Dedifferentiated amniotic fluid mesenchymal stem cell (primary cell): ENCODE measurements around the gene LRRC10B.
"Not testable (repeated sequence)": the region's sequence is repeated elsewhere in the genome, so short reads cannot be mapped to it uniquely, and the experiment has no call there.

ENCODE experiments used
- DNase-seq: peaks from one replicate; pipeline ENCODE4 v3.0.0-alpha.2; 2016; ENCODE audit errors: extremely low spot score

The LRRC10B gene

GRCh38 chr11:61507962-61508861 lies at the start of gene LRRC10B:
Gene LRRC10B, plus strand, starts transcription at chr11:61508749. Its CDS starts 250 bp downstream, at chr11:61508999.
- DNase-seq: no peak

- no peak for DNase-seq
These were observed 48.1 kb upstream of the LRRC10B start for GRCh38 chr11:61460474-61460881.

- no peak for DNase-seq
These were observed 47.6 kb upstream of the LRRC10B start for GRCh38 chr11:61460986-61461385.

GRCh38 chr11:61467602-61468001 lies 40.9 kb upstream of the LRRC10B start:
- DNase-seq: not testable (repeated sequence)

DNA sequence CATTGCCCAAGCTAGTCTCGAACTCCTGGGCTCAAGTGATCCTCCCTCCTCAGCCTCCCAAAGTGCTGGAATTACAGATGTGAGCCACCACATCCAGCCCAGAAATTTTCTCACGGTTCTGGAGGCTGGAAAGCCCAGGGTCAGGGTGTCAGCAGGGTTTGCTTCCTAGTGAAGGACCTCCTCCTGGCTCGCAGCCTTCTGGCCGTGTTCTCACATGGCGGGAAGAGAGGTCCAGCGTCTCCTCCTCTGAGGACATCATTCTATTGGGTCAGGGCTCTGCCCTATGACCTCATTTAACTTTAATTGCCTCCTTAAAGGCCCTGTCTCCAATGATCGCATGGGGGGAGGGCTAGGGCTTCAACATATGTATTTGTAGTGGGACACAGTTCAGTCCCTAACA lies 40.5 kb upstream of the LRRC10B start:
- DNase-seq: no peak

DNA sequence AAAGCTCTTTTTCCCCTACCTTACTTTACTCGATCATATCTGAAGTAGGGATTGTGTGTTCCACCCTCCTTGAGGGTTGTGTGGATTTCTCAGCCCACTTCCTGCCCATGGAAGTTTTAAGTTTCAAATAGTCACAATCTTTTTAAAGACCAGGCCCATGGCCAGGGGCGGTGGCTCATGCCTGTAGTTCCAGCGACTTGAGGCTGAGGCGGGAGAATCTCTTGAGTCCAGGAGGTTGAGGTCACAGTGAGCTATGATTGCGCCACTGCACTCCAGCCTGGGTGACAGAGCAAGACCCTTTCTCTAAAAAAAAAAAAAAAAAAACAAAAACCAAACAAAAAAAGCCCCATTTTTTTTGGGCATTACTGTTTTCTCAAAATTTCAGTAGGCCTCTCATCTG lies 36.3 kb upstream of the LRRC10B start:
- no peak for DNase-seq

GRCh38 chr11:61472868-61473267 lies 35.7 kb upstream of the LRRC10B start:
- no peak for DNase-seq

- peak; percentile 14 for DNase-seq
These were observed 35.1 kb upstream of the LRRC10B start for GRCh38 chr11:61473370-61474012.

GRCh38 chr11:61474013-61474643 lies 34.4 kb upstream of the LRRC10B start:
- no peak for DNase-seq

DNA sequence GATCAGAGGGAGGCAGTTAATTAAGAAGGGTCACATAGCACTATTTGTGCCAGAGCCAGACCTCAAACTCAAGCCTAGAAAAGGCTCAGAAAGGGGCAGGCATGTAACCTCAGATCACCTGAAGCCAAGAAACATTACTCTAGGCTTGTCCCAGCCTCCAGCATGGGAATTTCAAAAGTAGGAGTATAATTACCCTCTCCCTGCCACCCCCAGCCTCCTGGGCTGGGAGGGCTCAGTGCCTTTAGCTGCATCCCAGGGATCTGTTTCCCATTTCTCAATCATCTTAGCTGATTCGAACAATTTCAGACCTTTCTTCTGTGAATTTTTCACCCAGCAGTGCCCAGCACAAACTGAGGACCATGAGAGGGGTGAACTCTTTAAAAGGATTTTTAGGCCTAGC lies 33.1 kb upstream of the LRRC10B start:
- no peak for DNase-seq

- no peak for DNase-seq
These were observed 32.2 kb upstream of the LRRC10B start for GRCh38 chr11:61476371-61476770.

DNA sequence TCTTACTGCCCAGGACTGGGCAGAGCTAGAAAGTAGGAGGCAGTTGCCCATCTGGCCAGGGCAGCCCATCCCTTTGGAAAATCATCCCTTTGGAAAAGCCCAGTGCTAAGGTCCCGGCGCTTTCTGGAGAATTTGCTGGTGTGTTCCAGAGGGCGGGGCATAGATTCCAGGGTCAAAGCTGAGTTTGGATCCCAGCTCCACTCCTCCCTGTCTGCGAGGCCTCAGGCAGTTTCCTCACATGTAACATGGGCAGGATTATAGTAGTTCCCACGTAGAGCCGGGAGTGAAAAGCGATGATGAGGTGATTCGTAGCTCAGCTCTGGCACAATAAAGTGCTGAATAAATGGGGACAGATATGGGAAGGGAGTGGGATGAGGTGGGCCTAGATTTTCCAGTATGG lies 31.4 kb upstream of the LRRC10B start:
- DNase-seq: no peak

GRCh38 chr11:61477727-61478148 lies 30.8 kb upstream of the LRRC10B start:
- no peak for DNase-seq

DNA sequence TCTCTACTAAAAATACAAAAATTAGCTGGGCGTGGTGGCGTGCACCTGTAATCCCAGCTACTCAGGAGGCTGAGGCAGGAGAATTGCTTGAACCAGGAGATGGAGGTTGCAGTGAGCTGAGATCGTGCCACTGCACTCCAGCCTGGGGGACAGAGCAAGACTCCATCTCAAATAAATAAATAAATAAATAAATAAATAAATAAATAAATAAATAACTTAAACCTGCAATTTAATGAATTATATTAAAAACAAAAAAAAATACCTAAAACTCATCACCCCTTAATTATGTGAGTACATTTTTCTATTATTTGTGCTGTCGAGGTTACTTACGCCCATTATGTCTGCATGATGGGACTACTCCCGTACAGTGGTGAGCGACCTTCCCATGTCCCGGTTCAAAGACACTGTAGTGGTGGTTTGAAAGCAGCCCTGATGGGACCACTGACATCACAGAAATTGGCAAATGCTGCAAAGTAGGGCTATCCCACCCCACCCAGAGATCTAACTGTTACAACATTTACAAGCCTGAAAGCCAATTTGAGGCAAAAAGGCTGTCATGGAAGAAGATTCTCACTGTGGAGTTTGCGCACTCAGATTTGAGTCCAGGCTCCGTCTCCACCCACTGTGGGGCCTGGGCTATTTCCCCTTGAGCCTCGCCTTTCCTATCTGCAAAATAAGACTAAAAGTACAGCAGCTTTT lies 29.0 kb upstream of the LRRC10B start:
- not testable (repeated sequence) for DNase-seq

DNA sequence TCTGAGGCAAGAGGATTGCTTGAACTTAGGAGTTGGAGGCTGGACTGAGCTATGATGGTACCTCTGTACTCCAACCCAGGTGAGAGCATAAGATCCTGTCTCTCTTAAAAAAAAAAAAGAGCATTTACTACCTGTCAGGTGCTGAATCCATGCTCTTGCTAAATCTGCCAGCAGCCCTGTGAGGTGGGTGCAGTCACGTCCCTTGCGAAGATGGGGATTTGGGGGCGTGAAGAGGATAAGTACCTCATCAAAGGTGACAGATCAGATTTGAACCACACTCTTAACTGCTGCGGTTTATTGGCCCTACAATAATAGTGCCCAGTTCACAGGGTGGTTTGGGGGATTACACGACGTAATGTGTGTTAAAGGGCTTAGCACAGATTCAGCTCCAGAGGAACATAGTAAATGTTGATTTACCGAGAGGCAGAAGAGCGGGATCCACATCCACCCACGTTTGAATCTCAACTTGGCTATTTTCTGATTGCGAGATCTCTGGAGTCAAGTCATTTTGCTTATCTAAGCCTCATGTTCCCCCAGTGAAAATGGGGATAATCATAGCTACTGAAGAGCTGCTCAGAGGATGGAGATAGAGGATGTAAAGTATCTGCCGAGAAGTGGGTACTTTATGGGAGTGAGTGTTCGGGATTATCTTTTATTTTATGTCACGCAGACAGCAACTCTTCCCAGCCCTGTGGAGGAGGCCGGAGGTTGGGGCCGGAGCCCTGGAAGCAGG lies 28.1 kb upstream of the LRRC10B start:
- no peak for DNase-seq

GRCh38 chr11:61480994-61481335 lies 27.6 kb upstream of the LRRC10B start:
- DNase-seq: no peak

DNA sequence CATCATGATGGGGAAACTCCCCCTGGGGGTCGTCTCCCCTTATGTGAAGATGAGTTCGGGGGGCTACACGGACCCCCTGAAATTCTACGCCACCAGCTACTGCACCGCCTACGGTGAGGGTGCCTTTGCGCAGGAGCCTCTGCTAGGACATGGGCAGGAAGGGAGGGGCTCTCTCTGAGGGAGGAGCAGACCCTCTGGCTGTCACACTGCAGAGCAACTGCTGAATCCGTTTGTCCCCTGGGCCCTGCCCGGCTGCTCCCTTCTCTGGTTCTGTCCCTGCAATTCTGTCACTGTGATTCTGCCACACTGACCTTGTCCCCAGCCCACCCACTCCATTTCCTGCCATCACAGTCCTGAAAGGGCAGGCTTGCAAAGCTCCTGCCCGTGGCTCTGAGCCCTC lies 26.7 kb upstream of the LRRC10B start:
- no peak for DNase-seq

- no peak for DNase-seq
These were observed 26.0 kb upstream of the LRRC10B start for GRCh38 chr11:61482513-61482912.

DNA sequence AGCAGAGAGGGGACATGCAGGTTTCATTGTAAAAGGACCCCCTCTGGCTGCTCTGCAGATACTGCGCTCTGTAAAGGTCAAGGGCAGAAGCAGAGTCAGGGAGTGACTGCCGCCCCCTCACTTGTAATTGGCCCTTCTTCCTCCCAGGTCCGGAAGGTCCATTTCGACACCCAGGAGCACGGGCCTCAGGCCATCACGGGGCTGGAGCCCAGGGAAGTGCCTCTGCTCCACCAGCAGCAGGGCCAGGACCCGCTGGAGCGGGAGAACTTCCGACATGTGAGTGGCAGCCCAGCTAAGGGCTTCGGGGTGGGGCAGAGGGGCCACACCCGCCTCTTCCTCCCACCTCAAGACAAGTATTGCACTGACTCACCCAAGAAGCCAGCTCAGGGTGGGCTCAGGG lies 24.0 kb upstream of the LRRC10B start:
- no peak for DNase-seq

DNA sequence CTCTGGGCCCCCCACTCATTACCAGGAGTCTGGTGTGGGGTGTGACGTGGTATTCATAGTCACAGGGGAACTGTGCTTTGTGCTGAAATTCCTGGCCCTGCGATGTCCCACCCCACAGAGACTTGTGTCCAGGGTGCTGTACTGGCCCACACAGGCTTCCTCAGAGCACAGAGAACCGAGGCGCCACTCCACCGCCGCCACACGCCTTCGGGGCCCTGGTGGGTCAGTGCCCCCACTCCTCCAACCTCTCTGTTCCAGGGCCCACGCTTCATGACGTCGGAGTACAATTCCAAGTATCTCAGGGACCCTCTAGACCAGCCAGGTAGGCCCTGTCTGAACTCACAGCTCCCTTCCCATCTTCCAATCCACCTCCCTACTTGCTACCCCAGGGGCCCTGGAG lies 23.5 kb upstream of the LRRC10B start:
- no peak for DNase-seq

- DNase-seq: no peak
These were observed 22.4 kb upstream of the LRRC10B start for GRCh38 chr11:61486011-61486620.
